ENCODE data around the gene UBE2V1.

DNA sequence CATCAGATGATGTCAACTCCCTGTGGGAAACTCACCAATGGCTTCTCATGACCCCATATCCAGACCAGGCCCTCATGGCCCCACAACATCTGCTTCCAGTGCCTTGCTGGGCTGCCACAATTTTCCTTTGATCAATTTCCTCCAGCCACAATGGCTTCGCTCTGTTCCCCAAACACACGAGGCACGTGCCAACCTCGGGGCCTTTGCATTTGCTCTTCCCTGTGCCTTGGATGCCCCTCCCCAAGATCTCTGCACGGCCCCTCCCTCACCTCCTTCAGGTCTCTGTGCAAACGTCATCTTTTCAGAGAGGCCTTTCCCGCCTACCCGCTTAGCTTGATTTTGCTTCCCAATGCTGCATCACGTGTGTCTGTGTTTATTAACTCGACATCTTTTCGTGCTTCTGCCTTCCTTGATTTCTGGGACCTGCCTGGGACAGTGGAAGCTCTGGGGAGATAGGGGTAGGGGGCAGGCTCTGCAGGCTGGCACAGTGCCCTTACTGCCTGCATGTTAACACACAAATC lies 27.4 kb upstream of the UBE2V1 start:
- TF ChIP-seq, protein P1, sequence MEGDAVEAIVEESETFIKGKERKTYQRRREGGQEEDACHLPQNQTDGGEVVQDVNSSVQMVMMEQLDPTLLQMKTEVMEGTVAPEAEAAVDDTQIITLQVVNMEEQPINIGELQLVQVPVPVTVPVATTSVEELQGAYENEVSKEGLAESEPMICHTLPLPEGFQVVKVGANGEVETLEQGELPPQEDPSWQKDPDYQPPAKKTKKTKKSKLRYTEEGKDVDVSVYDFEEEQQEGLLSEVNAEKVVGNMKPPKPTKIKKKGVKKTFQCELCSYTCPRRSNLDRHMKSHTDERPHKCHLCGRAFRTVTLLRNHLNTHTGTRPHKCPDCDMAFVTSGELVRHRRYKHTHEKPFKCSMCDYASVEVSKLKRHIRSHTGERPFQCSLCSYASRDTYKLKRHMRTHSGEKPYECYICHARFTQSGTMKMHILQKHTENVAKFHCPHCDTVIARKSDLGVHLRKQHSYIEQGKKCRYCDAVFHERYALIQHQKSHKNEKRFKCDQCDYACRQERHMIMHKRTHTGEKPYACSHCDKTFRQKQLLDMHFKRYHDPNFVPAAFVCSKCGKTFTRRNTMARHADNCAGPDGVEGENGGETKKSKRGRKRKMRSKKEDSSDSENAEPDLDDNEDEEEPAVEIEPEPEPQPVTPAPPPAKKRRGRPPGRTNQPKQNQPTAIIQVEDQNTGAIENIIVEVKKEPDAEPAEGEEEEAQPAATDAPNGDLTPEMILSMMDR (IDR thresholded peaks at IDR 0.05) = no peak
- TF ChIP-seq POLR2A (IDR thresholded peaks at IDR 0.05) (no peak), EP300 (IDR thresholded peaks at IDR 0.05) (no peak), POLR2AphosphoS5 (IDR thresholded peaks at IDR 0.05) (no peak)
